C4-2B (cell line): ENCODE data around the gene METRN.
"Not testable (repeated sequence)": the region's sequence is repeated elsewhere in the genome, so short reads cannot be mapped to it uniquely, and the experiment has no call there.

ENCODE experiments used
- H3K27ac ChIP-seq: fragments of 450-650 bp; 2 replicates; pipeline ENCODE4 v1.5.1; 2017
- ZFX ChIP-seq: fragments of 450-650 bp; IDR thresholded peaks from 2 replicates; pipeline ENCODE4 v1.6.1; 2017
- TF ChIP-seq, protein P1 (sequence below): fragments of 450-650 bp; conservative IDR thresholded peaks from 2 replicates; pipeline ENCODE4 v1.5.1; 2017; ENCODE audit warnings: mild to moderate bottlenecking

Gene METRN

DNA sequence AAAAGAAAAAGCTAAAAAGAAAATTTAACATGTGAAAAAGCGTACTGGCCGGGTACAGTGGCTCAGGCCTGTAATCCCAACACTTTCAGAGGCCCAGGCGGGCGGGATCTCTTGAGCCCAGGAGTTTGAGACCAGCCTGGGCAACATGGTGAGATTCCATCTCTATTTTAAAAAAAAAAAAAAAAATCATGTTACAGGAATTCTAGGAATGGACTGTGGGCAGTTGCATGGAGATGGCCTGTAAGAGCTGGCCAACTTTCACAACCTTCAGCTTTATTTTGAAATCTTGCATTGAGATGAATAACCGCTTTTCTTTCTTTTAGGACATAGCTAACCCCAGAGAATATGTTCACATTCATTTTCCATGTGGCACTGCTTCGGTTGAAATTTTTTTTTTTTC lies 34.1 kb downstream of the METRN start:
- no peak for TF ChIP-seq ZFX
- TF ChIP-seq, protein P1, sequence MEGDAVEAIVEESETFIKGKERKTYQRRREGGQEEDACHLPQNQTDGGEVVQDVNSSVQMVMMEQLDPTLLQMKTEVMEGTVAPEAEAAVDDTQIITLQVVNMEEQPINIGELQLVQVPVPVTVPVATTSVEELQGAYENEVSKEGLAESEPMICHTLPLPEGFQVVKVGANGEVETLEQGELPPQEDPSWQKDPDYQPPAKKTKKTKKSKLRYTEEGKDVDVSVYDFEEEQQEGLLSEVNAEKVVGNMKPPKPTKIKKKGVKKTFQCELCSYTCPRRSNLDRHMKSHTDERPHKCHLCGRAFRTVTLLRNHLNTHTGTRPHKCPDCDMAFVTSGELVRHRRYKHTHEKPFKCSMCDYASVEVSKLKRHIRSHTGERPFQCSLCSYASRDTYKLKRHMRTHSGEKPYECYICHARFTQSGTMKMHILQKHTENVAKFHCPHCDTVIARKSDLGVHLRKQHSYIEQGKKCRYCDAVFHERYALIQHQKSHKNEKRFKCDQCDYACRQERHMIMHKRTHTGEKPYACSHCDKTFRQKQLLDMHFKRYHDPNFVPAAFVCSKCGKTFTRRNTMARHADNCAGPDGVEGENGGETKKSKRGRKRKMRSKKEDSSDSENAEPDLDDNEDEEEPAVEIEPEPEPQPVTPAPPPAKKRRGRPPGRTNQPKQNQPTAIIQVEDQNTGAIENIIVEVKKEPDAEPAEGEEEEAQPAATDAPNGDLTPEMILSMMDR, result no peak
- H3K27ac ChIP-seq, result no peak overlapping the region

DNA sequence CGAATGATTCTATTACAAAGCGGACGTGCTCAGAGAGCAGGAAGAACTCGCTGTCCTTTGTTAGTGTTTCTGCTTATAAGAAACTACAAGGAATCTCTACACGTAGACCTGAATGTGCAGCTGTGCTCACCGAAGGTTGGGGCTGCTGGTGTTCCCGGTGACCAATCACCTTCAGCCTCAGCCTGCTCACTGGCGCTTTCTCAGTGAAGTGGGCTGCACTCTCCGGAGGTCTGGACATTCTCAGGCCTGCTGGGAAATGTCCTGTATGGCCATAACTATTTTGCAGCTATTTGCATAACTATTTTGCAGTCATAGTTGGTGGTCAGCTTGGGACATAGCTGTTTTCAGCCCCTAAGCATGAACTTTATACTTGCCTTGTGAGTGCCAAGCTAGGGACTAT lies 35.6 kb downstream of the METRN start:
- TF ChIP-seq ZFX, result no peak
- TF ChIP-seq, protein P1, result no peak
- H3K27ac ChIP-seq, result peak overlapping the region; percentile 52

DNA sequence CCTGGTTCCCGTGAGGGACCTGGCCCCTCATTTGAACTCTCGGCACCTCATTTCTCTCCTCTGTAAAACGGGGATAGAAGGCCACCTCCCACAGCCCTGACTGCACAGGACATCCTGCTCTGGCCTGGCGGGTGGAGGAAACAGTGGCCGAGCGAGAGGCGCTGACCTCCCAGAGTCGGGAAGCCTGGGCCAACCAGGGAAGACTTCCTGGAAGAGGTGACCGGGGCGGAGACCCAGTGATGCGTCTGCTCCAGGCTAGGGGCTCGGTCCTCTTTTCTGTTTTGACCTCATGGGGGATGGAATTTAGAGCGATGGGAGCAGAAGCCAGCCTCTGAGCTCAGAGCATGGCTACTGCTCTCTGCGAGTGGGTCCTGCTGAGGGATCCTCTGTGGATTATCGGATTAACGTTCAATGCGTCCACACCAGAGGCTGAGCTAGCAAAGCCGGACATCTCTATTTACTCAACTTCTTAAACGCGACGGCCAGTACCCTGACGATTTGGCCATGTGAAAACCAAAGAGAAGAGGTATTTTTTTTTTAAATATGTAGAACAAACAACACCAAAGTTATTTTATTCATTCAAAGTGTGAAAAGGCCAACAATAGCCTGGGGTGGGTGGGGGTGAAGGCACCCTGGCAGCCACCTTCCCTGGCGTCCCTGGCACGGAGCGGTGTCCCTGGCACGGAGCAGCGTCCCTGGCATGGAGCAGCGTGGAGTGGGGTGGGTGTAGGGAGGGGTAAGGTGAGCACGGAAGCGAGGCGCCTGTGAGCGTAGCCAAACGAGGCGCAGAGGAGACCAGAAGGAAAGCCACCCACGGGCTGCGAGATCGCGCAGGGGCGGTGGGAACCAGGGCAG lies 36.5 kb downstream of the METRN start:
- TF ChIP-seq, protein P1, result no peak
- no peak for TF ChIP-seq ZFX
- H3K27ac ChIP-seq, result peak overlapping the region; percentile 52

DNA sequence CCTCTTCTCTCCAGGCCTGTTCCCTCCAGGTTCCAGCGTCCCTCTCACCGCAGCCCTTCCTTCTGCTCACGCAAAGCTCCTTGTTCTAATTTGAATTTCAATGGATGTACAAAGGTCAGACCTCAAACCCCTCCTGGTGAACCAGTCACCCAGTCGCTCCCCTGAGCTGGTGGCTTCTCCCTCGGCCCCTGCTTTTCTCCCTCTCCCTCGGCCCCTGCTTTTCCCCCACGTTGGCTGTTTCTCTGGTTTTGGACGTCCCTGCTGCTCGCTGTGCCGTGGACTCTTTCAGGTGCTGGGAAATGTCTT lies 37.0 kb downstream of the METRN start:
- no peak for TF ChIP-seq ZFX
- TF ChIP-seq, protein P1, result no peak
- peak overlapping the region; percentile 52 for H3K27ac ChIP-seq

DNA sequence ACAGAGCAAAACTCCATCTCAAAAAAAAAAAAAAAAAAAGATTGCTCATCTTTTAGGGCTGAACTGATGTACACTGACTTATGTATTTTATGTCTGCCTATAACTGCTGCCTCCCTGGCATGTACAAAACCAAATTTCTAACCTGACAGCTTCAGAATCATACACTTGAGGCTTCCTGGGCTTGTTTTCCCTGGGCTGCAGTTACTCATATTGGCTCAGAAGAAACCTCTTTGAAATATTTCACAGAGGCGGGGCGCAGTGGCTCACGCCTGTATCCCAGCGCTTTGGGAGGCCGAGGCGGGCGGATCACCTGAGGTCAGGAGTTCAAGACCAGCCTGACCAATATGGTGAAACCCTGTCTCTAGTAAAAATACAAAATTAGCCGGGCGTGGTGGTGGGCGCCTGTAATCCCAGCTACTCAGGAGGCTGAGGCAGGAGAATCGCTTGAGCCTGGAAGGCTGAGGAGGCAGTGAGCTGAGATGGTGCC lies 39.2 kb downstream of the METRN start:
- not testable (repeated sequence) for H3K27ac ChIP-seq

DNA sequence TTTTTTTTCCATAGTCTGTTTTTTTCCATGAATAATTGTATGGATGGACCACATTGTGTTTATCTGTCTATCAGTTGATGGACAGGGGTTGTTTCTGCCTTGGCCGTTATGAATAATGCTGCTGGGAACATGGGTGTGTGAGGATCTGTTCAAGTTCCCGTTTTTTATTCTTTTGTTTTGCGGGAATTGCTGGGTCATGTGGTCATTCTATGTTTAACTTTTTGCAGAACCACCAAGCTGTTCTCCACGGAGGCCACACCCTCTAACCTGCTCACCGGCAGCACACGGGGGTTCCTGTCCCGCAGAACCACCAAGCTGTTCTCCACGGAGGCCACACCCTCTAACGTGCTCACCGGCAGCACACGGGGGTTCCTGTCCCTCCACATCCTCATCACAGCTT lies 39.7 kb downstream of the METRN start:
- H3K27ac ChIP-seq, result no peak overlapping the region
- TF ChIP-seq, protein P1, result no peak
- no peak for TF ChIP-seq ZFX

DNA sequence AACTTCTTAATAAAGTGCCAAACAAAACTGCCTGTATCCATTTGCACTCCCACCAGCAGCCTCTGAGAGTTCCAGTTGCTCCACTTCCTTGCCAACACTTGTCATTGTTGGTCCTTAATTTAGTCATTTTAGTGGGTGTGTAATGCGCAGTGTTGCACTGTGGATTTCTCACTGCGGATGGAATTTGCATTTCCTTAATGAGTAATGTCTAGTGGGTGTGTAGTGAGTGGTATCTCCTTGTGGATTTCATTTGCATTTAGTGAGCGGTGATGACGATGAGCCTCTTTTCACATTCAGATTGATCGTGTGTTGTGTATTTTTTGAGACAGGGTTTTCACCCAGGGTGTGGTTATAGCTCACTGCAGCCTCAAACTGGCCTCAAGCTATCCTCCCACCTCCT lies 41.5 kb downstream of the METRN start:
- H3K27ac ChIP-seq, result no peak overlapping the region
- TF ChIP-seq, protein P1, result no peak
- TF ChIP-seq ZFX, result no peak
